Gastrocnemius medialis (tissue), 4 donors: Measurements from ENCODE around the gene P2RY14.

Experiments
- POLR2A ChIP-seq, 2 donors: fragments of 450-650 bp; IDR thresholded peaks; one replicate each; pipeline ENCODE4 v1.6.1; 2017; ENCODE audit warnings: antibody characterized with exemption in 2 of 2, mild to moderate bottlenecking in 2 of 2, moderate library complexity in 2 of 2
- TF ChIP-seq, protein P1 (sequence below), 5 experiments: fragments of 450-650 bp in 3 of 5; fragments of 200-600 bp in 2 of 5; sonication (generic) in 2 of 5; IDR thresholded peaks in 4 of 5; conservative IDR thresholded peaks in 1 of 5; 1 replicate in 4 of 5; 2 replicates in 1 of 5; pipeline ENCODE4 v1.5.1; 2016 to 2019; ENCODE audit warnings: antibody characterized with exemption in 5 of 5, mild to moderate bottlenecking in 3 of 5, moderate library complexity in 3 of 5

DNA sequence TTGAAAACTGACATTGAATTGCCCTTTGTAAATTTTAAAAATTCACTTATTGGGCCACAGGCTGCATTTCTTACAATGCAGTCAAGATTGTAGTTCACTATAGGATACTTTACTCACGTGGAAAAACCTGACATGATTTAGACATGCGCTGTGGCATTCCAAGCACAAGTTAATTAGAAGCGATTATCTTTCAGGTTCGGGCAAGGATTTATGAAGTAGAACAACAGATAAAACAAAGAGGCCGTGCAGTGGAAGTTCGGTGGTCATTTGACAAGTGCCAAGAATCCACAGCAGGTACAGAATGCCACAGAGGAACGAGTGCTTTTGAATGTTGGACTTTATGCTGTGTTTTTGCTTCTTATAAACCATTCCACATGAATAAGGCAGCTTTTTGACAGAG is 113.1 kb downstream of the P2RY14 start:
- no peak for TF ChIP-seq POLR2A (IDR thresholded peaks at IDR 0.05)
- TF ChIP-seq, protein P1, sequence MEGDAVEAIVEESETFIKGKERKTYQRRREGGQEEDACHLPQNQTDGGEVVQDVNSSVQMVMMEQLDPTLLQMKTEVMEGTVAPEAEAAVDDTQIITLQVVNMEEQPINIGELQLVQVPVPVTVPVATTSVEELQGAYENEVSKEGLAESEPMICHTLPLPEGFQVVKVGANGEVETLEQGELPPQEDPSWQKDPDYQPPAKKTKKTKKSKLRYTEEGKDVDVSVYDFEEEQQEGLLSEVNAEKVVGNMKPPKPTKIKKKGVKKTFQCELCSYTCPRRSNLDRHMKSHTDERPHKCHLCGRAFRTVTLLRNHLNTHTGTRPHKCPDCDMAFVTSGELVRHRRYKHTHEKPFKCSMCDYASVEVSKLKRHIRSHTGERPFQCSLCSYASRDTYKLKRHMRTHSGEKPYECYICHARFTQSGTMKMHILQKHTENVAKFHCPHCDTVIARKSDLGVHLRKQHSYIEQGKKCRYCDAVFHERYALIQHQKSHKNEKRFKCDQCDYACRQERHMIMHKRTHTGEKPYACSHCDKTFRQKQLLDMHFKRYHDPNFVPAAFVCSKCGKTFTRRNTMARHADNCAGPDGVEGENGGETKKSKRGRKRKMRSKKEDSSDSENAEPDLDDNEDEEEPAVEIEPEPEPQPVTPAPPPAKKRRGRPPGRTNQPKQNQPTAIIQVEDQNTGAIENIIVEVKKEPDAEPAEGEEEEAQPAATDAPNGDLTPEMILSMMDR (IDR thresholded peaks at IDR 0.05 in 4 of 5, conservative IDR thresholded peaks at IDR 0.05 in 1 of 5), result no peak
